GM21528 (cell line): ENCODE results near the gene REV1.
"Not testable (repeated sequence)": the region's sequence is repeated elsewhere in the genome, so short reads cannot be mapped to it uniquely, and the experiment has no call there.

Experiments
- ATAC-seq: cut with Tn5 transposase; IDR thresholded peaks from one replicate; pipeline ENCODE4 v1.9.1; 2021; ENCODE audit warnings: mild to moderate bottlenecking, moderate library complexity; ENCODE audit not compliant: unreplicated experiment, low FRiP score

The REV1 gene

DNA sequence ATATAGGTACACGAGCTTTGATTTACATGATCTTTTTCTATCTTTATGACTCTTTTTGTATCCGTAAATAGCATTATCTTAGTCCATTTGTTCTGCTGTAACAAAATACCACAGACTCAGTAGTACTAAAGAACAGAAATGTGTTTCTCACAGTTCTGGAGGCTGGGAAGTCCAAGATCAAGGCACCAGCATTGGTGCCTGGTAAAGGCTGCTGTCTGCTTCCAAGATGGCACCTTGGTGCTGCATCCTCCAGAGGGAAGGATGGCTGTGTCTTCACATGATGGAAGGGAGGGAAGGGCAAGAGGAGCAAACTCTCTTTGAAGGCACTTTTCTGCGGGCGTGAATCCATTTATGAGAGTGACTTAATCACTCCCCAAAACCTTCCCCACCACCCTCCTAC is 116.7 kb downstream of the REV1 start:
- ATAC-seq: no peak

- ATAC-seq: not testable (repeated sequence)
These were observed 121.0 kb downstream of the REV1 start for GRCh38 chr2:99368854-99369253.

GRCh38 chr2:99365661-99366060 is 124.2 kb downstream of the REV1 start:
- no peak for ATAC-seq

GRCh38 chr2:99356853-99357252 is 133.0 kb downstream of the REV1 start:
- no peak for ATAC-seq

DNA sequence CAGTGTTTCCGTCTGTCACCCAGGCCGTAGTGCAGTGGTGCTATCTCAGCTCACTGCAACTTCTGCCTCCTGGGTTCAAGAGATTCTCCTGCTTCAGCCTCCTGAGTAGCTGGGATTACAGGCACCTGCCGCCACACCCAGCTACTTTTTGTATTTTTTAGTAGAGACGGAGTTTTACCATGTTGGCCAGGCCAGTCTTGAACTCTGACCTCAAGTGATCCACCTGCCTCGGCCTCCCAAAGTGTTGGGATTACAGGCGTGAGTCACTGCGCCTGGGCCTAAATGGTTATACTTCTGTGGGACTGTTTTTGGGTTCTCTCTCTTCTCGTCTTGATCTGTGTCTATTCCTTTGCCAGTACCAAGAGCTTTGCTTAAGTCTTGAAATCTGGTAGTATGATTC is 135.0 kb downstream of the REV1 start:
- ATAC-seq: not testable (repeated sequence)

- no peak for ATAC-seq
These were observed 135.7 kb downstream of the REV1 start for GRCh38 chr2:99354070-99354469.
